Left ventricle myocardium inferior (tissue), 1 donor: ENCODE results near the gene GAB1. TPM values are rescaled to one million over a fixed set of nuclear protein-coding genes. Genes with fewer than 3 reads are reported as not detected.

ENCODE experiments used
- DNase-seq: peaks from one replicate; pipeline ENCODE4 v3.0.0-alpha.2; 2020
- H3K27ac ChIP-seq: fragments of 200-600 bp; replicated peaks from 2 replicates; pipeline ENCODE4 v1.8.0; 2021
- H3K27me3 ChIP-seq: fragments of 200-600 bp; 2 replicates; pipeline ENCODE4 v1.8.0; 2021; ENCODE audit warnings: low read depth
- H3K36me3 ChIP-seq: fragments of 200-600 bp; 2 replicates; pipeline ENCODE4 v1.8.0; 2021
- H3K4me1 ChIP-seq: fragments of 200-600 bp; 2 replicates; pipeline ENCODE4 v1.8.0; 2021
- H3K4me3 ChIP-seq: fragments of 200-600 bp; 2 replicates; pipeline ENCODE4 v1.8.0; 2021; ENCODE audit warnings: mild to moderate bottlenecking, moderate library complexity
- H3K9me3 ChIP-seq: fragments of 200-600 bp; replicated peaks from 2 replicates; pipeline ENCODE4 v1.8.0; 2021
- CTCF ChIP-seq: fragments of 200-600 bp; IDR thresholded peaks from 2 replicates; pipeline ENCODE4 v1.8.0; 2021; ENCODE audit warnings: antibody characterized with exemption, mild to moderate bottlenecking, borderline replicate concordance
- intact Hi-C: fragments of 100-400 bp; cut with micrococcal nuclease; formaldehyde crosslinking; loops from one replicate; pipeline ENCODE4 v1.11.0; 2022
- total RNA-seq: library from RNA; stranded (reverse); fragmentation: NEBNext Ultra II Directional; extraction: Animal tissue kit (Norgen Biotek cat#: 25700); gene quantifications from one replicate; pipeline ENCODE4 v1.2.1, GENCODE V29; 2021
- donor health status: DM: no; HTN: yes; CAD: no; lungs with severe emphysema.

The GAB1 gene
- total RNA-seq, 1 donor from 2014 or later, result 87.1 TPM

GRCh38 chr4:143353797-143354196, 17.1 kb downstream of the GAB1 start:
- H3K4me1 ChIP-seq, result no peaks in the 10 kb centered on the region
- no peak overlapping the region for H3K27ac ChIP-seq
- intact Hi-C loops, result no loop called here
- H3K9me3 ChIP-seq, result no peaks in the 10 kb centered on the region
- no peak for DNase-seq
- peak overlapping the region; percentile 60 for H3K4me3 ChIP-seq
- no peaks in the 10 kb centered on the region for H3K36me3 ChIP-seq
- no peak for TF ChIP-seq CTCF
- H3K27me3 ChIP-seq, result no peaks in the 10 kb centered on the region

- DNase-seq, result no peak
- Histone ChIP-seq H3K4me1 (no peaks in the 10 kb centered on the region), H3K9me3 (no peaks in the 10 kb centered on the region), H3K27me3 (no peaks in the 10 kb centered on the region), H3K27ac (no peak overlapping the region), H3K4me3 (peak overlapping the region; percentile 34), H3K36me3 (no peaks in the 10 kb centered on the region)
- no peak for TF ChIP-seq CTCF
- intact Hi-C loops, result no loop called here
These were observed 18.3 kb downstream of the GAB1 start for GRCh38 chr4:143354990-143355389.

GRCh38 chr4:143355540-143356217, 19.0 kb downstream of the GAB1 start:
- Histone ChIP-seq H3K9me3 (no peaks in the 10 kb centered on the region), H3K36me3 (no peaks in the 10 kb centered on the region), H3K4me3 (peak overlapping the region; percentile 34), H3K4me1 (no peaks in the 10 kb centered on the region), H3K27me3 (no peaks in the 10 kb centered on the region), H3K27ac (no peak overlapping the region)
- no peak for DNase-seq
- intact Hi-C loops, result no loop called here
- no peak for TF ChIP-seq CTCF

GRCh38 chr4:143356493-143356892, 19.8 kb downstream of the GAB1 start:
- TF ChIP-seq CTCF, result no peak
- no peaks in the 10 kb centered on the region for H3K4me1 ChIP-seq
- no peak for DNase-seq
- H3K36me3 ChIP-seq, result no peaks in the 10 kb centered on the region
- no peaks in the 10 kb centered on the region for H3K9me3 ChIP-seq
- no peaks in the 10 kb centered on the region for H3K27me3 ChIP-seq
- intact Hi-C loops, result no loop called here
- peak overlapping the region; percentile 34 for H3K4me3 ChIP-seq
- no peak overlapping the region for H3K27ac ChIP-seq

GRCh38 chr4:143357161-143357845, 20.6 kb downstream of the GAB1 start:
- no peak overlapping the region for H3K27ac ChIP-seq
- H3K27me3 ChIP-seq, result no peaks in the 10 kb centered on the region
- no peak for DNase-seq
- intact Hi-C loops, result no loop called here
- no peak overlapping the region for H3K4me3 ChIP-seq
- no peaks in the 10 kb centered on the region for H3K9me3 ChIP-seq
- no peaks in the 10 kb centered on the region for H3K36me3 ChIP-seq
- no peak for TF ChIP-seq CTCF
- no peaks in the 10 kb centered on the region for H3K4me1 ChIP-seq
